ENCODE data around the gene KRTAP10-3. TPM values are rescaled to one million over a fixed set of nuclear protein-coding genes. Genes with fewer than 3 reads are reported as not detected.

The KRTAP10-3 gene
- total RNA-seq, 1 donor from 2014 or later = not detected

DNA sequence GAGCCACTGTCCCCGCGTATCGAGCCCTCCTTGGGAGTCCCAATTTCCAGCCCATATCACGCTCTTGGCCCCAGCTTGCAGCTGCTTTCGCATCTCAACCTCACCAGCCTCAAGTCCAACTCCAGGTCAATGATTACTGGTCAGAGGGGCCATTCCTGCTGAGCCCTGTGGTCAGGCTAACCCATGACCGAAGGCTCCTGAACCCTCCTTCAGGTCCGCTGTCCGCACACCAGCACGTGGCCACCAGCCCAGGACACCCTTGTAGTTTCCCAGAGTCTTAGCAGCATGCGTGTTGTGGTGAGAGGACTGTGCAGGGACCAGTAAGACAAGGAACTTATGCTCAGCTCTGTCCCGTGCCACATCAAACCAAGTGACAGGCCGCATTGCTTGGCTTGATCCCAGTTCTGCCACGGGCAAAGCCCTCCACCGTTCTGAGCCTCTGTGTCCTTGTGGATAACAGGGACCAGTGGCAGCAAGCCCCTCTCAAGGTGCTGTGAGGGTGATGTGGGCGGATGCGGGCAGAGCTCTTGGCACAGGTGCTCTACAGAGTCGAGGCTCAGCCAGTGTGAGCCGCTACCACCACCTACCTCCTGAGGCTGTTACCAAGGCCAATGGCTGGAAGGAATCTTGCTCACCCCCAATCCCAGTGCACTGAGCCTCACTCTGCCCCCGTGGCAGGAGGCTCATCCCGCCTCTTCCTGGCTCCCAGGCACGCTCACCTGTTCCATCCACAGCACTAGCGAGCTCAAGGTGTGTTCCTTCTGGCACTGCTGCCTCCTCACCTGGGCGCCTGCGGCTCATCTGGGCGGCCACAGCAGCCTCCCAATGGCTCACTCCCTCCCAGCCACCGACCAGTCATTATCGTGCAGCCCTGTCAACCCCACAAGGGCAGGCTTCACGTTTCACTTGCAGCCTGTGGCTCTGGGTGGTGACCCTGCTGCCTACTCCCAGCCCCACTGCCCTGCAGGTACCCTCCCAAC, 39.0 kb downstream of the KRTAP10-3 start:
- intact Hi-C loops (cut with DNase I) = no loop called here
- H3K4me1 ChIP-seq = no peaks in the 10 kb centered on the region
- ATAC-seq = no peak
- H3K27me3 ChIP-seq = no peaks in the 10 kb centered on the region
- no peak overlapping the region for H3K4me3 ChIP-seq
- DNase-seq = peak; percentile 50
- no peaks in the 10 kb centered on the region for H3K36me3 ChIP-seq
- TF ChIP-seq, protein P1, sequence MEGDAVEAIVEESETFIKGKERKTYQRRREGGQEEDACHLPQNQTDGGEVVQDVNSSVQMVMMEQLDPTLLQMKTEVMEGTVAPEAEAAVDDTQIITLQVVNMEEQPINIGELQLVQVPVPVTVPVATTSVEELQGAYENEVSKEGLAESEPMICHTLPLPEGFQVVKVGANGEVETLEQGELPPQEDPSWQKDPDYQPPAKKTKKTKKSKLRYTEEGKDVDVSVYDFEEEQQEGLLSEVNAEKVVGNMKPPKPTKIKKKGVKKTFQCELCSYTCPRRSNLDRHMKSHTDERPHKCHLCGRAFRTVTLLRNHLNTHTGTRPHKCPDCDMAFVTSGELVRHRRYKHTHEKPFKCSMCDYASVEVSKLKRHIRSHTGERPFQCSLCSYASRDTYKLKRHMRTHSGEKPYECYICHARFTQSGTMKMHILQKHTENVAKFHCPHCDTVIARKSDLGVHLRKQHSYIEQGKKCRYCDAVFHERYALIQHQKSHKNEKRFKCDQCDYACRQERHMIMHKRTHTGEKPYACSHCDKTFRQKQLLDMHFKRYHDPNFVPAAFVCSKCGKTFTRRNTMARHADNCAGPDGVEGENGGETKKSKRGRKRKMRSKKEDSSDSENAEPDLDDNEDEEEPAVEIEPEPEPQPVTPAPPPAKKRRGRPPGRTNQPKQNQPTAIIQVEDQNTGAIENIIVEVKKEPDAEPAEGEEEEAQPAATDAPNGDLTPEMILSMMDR (IDR thresholded peaks at IDR 0.05) = no peak
- no peak overlapping the region for H3K27ac ChIP-seq
- no peaks in the 10 kb centered on the region for H3K9me3 ChIP-seq

GRCh38 chr21:44518686-44519085, 39.9 kb downstream of the KRTAP10-3 start:
- no peaks in the 10 kb centered on the region for H3K4me1 ChIP-seq
- intact Hi-C loops (cut with DNase I) = no loop called here

DNA sequence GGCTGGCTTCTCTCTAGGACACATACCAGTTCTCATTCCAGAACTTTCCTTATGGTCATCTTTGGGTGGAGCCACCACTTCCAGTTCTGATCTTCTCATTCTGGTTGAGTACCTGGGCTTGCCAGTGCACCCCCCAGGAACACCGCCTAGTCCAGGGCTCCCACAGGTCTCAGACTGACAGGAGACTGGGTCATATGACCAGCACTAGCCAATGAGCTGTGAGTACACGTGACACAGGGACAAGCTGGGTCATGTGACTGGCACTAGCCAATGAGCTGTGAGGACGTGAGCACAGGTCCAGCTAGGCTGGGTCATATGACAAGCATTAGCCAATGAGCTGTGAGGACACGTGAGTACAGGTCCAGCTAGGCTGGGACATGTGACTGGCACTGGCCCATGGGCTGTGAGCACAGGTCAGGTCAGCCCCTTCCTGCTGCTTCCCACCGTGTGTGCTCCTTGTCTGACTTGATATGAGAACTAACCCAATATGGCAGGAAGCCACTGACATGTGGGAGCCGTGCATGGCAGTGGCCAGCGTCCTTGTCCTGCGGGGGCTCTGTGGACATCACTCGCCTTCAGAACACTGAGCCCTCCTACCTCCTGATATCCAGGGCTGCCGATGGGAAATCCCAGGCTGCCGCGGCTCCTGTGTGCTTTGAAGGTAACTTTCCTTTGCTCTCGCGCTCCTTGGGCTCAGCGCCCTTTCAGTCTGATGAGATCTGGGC, 41.3 kb downstream of the KRTAP10-3 start:
- no peaks in the 10 kb centered on the region for H3K4me1 ChIP-seq
- ATAC-seq (peak; percentile 6), DNase-seq (peak; percentile 60)
- intact Hi-C loops (cut with DNase I) = no loop called here
- TF ChIP-seq, protein P1 (IDR thresholded peaks at IDR 0.05) = no peak
- no peak overlapping the region for H3K27ac ChIP-seq
- H3K9me3 ChIP-seq = no peaks in the 10 kb centered on the region
- no peaks in the 10 kb centered on the region for H3K36me3 ChIP-seq
- no peaks in the 10 kb centered on the region for H3K27me3 ChIP-seq
- no peak overlapping the region for H3K4me3 ChIP-seq

More at GRCh38 chr21:44518686-44519085, 39.9 kb downstream of the KRTAP10-3 start:
- Histone ChIP-seq H3K27me3 (no peaks in the 10 kb centered on the region), H3K9me3 (no peaks in the 10 kb centered on the region), H3K4me3 (no peak overlapping the region), H3K27ac (no peak overlapping the region), H3K36me3 (no peaks in the 10 kb centered on the region)
- peak; percentile 51 for DNase-seq
- TF ChIP-seq, protein P1 (IDR thresholded peaks at IDR 0.05) = no peak
- ATAC-seq = no peak

- TF ChIP-seq, protein P1 (IDR thresholded peaks at IDR 0.05) = no peak
- Histone ChIP-seq H3K36me3 (no peaks in the 10 kb centered on the region), H3K9me3 (no peaks in the 10 kb centered on the region), H3K4me1 (no peaks in the 10 kb centered on the region), H3K27me3 (no peaks in the 10 kb centered on the region), H3K27ac (no peak overlapping the region), H3K4me3 (no peak overlapping the region)
- peak; percentile 34 for DNase-seq
- no peak for ATAC-seq
- intact Hi-C loops (cut with DNase I) = no loop called here
Observed at GRCh38 chr21:44516828-44517174, 41.8 kb downstream of the KRTAP10-3 start.

DNA sequence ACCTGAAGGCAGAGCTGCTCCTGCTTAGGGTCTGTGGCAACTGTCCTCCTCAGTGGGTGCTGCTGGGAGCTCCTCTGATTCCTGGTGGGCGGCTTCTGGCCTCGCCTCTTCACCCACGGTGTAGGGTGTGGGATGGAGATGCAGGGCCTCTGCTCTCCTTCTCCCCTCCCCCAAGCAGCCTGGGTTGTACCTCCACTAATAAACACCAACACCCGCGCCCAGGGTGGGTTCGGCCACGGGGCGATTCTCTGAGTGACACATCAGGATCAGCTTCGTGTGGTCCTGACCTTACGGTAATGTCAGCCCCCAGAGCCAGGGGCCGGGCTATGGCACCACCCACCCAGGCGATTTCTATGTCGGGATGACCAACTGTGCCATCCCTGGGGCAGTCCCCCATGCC, 42.3 kb downstream of the KRTAP10-3 start:
- ATAC-seq (no peak), DNase-seq (no peak)
- TF ChIP-seq, protein P1 (IDR thresholded peaks at IDR 0.05) = no peak
- no peak overlapping the region for H3K4me3 ChIP-seq
- no peak overlapping the region for H3K27ac ChIP-seq
- H3K9me3 ChIP-seq = no peaks in the 10 kb centered on the region
- H3K4me1 ChIP-seq = no peaks in the 10 kb centered on the region
- intact Hi-C loops (cut with DNase I) = no loop called here
- no peaks in the 10 kb centered on the region for H3K36me3 ChIP-seq
- H3K27me3 ChIP-seq = no peaks in the 10 kb centered on the region

Measured in upper lobe of right lung (tissue), 1 donor.